Brain pericyte (primary cell): ENCODE results near the gene BRPF1.
A peak's percentile ranks its signal among the peaks of the same experiment; 100 is the strongest.

ENCODE experiments used
- DNase-seq: peaks from one replicate; pipeline ENCODE4 v3.0.0-alpha.2; 2012; ENCODE audit warnings: low read depth, low spot score

Gene BRPF1

DNA sequence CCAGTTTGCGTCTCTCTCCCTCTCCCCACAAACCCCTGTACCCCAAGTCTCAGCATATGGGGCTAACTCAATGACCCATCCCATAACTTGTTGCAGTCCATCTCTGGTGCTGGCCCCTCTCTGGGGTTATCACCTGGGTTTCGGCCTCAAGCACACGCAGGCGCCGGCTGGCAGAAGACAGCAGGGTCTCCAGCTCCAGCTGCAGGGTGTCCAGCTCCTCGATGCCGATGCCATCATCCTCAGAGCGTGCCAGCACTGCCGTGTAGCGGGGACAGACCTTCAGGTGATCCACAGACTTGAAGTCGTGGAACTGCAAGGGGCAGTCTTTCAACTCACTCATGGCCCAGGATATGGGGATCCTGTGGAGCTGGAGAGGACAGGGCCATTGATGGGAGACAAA, 59.6 kb downstream of the BRPF1 start:
- no peak for DNase-seq

GRCh38 chr3:9791790-9792404, 60.4 kb downstream of the BRPF1 start:
- DNase-seq: no peak

DNA sequence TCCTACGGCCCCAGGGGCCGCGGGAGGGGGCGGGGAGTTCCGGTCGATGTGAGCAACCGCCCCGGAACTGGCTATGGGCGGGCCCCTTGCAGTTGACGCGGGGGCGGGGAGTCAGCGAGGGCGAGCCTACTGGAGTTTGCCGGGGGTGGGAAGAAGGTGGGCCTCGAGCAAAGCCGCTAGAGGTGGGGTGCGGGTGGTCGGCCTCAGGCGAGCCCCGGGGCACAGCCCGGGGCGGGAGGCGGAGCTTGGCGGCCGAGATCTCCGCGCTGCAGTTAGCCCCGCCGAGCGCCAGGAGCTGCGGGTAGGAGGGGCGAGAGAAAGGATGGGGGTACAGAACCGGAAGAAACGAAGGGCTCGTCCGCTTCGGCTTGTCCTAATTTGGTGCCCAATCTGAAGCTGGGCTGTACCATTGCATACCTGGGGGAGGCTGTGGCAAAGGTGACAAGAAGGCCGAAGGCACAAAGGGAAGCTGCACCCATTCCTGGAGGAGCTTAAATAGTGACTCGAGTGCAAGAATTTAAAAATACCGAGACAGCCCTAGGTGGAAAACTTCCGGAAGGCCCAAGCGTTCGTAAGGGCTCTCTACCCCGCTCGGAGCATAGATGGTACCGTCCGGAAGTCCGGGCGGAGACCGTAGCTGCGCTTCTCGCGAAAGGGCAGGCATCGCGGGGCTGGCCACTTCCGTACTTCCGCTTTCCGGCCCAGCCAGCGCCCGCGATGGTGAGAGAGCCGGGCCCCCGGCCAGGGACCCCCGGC, 61.0 kb downstream of the BRPF1 start, which contains the start of the genes ARPC4 and TADA3:
Gene ARPC4, plus strand, starts transcription at position 678 of the 756 bp plus-strand sequence. Its CDS starts 40 bp downstream, at position 718.
Gene TADA3, minus strand, starts transcription at position 69 of the 756 bp plus-strand sequence. CDS start 1,007 bp downstream, outside the sequence.
- peak; percentile 91 for DNase-seq

GRCh38 chr3:9793161-9793781, 61.7 kb downstream of the BRPF1 start:
- DNase-seq: no peak

DNA sequence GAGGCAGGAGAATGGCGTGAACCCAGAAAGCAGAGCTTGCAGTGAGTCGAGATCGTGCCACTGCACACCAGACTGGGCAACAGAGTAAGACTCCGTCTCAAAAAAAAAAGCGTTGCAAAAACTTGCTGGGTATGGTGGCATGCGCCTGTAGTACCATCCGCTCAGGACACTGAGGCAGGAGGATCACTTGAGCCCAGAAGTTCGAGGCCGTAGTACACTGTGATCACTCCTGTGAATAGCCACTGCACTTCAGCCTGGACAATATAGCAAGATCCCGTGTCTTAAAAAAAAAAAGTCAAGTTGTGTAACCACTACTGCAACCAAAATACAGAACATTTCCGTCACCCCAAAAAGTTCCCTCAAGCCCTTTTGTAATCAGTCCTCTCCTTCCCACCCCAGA, 62.9 kb downstream of the BRPF1 start:
- DNase-seq: no peak

DNA sequence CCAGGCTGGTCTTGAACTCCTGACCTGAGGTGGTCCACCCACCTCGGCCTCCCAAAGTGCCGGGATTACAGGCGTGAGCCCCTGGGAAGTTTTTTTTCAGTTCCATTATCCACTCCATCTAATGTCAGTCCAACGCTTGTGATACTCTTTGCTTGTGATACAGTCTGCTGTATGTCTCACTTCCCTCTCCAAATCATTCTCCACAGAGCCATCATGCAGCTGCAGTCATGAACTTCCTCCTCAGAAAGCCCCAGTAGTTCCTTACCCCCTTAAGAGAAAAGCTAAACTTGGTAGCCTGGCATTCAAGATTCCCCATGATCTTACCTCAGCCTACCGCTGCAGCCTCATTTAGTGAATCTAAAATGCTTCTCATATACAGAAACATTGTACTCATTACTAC, 63.7 kb downstream of the BRPF1 start:
- no peak for DNase-seq

- DNase-seq: no peak
Measured at GRCh38 chr3:9797196-9797945, 65.8 kb downstream of the BRPF1 start.
